Measurements from ENCODE around the gene ALK.

Gene ALK

DNA sequence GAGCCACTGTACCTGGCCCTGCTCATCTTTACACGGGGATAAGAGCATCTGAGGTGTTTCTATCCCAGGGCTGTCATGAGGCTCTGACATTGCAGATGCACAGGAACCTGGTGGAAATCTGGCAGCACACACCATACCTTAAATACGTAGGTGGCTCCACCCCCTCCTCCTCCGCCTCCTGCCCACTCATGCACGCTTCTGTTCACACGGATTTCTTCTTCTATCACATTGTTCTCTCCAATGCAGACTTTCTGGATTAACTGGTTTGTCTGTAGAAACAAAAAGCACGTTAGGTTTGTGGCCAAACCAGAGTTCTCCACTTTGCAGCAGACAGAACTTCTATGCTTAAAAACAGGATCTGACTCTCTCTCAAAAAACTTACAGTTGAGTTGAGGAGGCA, 688.0 kb downstream of the ALK start:
- no peak overlapping the region for H3K27ac ChIP-seq
- DNase-seq: no peak
- TF ChIP-seq CTCF (IDR thresholded peaks at IDR 0.05; ENCODE audit: low read depth, low read length): no peak
- no peaks in the 10 kb centered on the region for H3K9me3 ChIP-seq (ENCODE audit: severe bottlenecking)
- no peak overlapping the region for H3K4me3 ChIP-seq (ENCODE audit: low read depth, low read length)
- no peaks in the 10 kb centered on the region for H3K27me3 ChIP-seq (ENCODE audit: insufficient read depth, low read depth, severe bottlenecking)
- no peaks in the 10 kb centered on the region for H3K36me3 ChIP-seq

DNA sequence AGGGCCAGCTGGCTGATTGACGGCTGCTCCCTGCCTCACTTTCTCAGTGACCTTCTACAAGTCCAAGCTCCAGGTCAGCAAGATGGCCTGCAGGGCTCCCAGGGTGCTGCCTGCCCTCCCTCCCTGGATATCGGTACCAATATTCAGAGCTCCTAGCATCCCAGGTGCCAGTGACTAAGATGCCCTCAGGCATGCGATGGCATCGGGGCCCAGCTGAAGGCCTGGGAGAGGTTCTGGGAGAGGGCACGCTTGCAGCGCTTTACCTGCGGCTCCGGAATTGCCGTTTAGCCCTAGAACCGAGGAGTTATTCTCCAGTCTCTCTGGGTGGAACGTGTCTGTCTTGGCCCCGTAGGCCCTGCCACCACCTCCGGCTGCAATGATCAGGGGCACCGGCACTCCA, 689.3 kb downstream of the ALK start:
- Histone ChIP-seq H3K4me3 (ENCODE audit: low read depth, low read length) (no peak overlapping the region), H3K27me3 (ENCODE audit: insufficient read depth, low read depth, severe bottlenecking) (no peaks in the 10 kb centered on the region), H3K9me3 (ENCODE audit: severe bottlenecking) (no peaks in the 10 kb centered on the region), H3K27ac (no peak overlapping the region), H3K36me3 (no peaks in the 10 kb centered on the region)
- no peak for TF ChIP-seq CTCF (IDR thresholded peaks at IDR 0.05; ENCODE audit: low read depth, low read length)
- no peak for DNase-seq

DNA sequence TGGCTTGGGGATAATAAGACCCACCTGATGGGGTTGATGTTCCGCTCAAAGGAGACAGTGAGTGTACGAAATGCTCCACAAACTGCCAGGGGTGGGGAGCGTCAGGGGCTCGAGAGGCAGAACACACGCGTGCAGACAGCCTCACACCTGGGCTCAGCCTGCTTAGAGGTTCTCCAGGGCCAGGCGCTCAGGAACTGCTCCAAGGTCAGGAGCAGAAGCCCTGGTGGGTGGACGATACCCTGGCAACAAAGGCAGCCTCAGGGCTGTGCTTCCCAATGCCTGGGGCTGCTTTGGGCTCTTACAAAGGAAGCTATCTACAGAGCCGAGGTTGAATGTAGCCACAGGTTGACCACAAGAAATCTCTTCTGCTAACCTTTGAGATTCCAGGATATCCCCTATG, 691.7 kb downstream of the ALK start:
- DNase-seq: no peak
- no peaks in the 10 kb centered on the region for H3K9me3 ChIP-seq (ENCODE audit: severe bottlenecking)
- no peak overlapping the region for H3K4me3 ChIP-seq (ENCODE audit: low read depth, low read length)
- no peaks in the 10 kb centered on the region for H3K27me3 ChIP-seq (ENCODE audit: insufficient read depth, low read depth, severe bottlenecking)
- no peak for TF ChIP-seq CTCF (IDR thresholded peaks at IDR 0.05; ENCODE audit: low read depth, low read length)
- H3K27ac ChIP-seq: no peak overlapping the region
- H3K36me3 ChIP-seq: no peaks in the 10 kb centered on the region

DNA sequence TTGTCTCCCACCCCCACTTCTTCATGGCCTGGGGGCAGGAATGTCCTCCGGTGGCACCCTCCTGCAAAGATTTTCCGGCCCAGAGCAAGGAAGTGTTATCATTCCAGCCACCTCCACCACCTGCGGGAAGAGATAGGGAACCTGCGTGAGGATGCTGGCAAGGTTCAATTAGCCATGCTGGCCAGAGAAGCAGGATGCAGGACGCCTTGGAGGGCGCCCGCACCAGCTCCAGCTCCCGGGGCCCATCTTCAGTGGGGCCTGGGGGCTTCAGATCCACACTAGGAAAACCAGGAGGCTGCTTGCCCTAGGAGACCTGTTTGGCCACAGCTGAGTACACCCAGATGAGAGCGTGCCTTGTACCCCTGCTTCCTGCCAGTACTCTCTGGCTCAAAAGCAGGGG, 692.4 kb downstream of the ALK start:
- no peaks in the 10 kb centered on the region for H3K27me3 ChIP-seq (ENCODE audit: insufficient read depth, low read depth, severe bottlenecking)
- DNase-seq: no peak
- H3K9me3 ChIP-seq (ENCODE audit: severe bottlenecking): no peaks in the 10 kb centered on the region
- H3K4me3 ChIP-seq (ENCODE audit: low read depth, low read length): no peak overlapping the region
- H3K27ac ChIP-seq: no peak overlapping the region
- no peak for TF ChIP-seq CTCF (IDR thresholded peaks at IDR 0.05; ENCODE audit: low read depth, low read length)
- no peaks in the 10 kb centered on the region for H3K36me3 ChIP-seq

- H3K27ac ChIP-seq: no peak overlapping the region
Measured at GRCh38 chr2:29227935-29228675, 693.3 kb downstream of the ALK start.

More at GRCh38 chr2:29227935-29228675, 693.3 kb downstream of the ALK start:
- Histone ChIP-seq H3K36me3 (no peaks in the 10 kb centered on the region), H3K27me3 (ENCODE audit: insufficient read depth, low read depth, severe bottlenecking) (no peaks in the 10 kb centered on the region), H3K4me3 (ENCODE audit: low read depth, low read length) (no peak overlapping the region), H3K9me3 (ENCODE audit: severe bottlenecking) (no peaks in the 10 kb centered on the region)
- DNase-seq: peak; percentile 68
- TF ChIP-seq CTCF (IDR thresholded peaks at IDR 0.05; ENCODE audit: low read depth, low read length): no peak

Measured in WERI-Rb-1 (cell line).